HG03066 (cell line): Measurements from ENCODE around the gene SYMPK.
"Not testable (repeated sequence)": the region's sequence is repeated elsewhere in the genome, so short reads cannot be mapped to it uniquely, and the experiment has no call there.

ENCODE experiments used
- ATAC-seq: cut with Tn5 transposase; IDR thresholded peaks from one replicate; pipeline ENCODE4 v1.9.1; 2021; ENCODE audit warnings: low read depth; ENCODE audit not compliant: unreplicated experiment

Gene SYMPK

GRCh38 chr19:45872095-45872919, 9.4 kb upstream of the SYMPK start:
- ATAC-seq = no peak

DNA sequence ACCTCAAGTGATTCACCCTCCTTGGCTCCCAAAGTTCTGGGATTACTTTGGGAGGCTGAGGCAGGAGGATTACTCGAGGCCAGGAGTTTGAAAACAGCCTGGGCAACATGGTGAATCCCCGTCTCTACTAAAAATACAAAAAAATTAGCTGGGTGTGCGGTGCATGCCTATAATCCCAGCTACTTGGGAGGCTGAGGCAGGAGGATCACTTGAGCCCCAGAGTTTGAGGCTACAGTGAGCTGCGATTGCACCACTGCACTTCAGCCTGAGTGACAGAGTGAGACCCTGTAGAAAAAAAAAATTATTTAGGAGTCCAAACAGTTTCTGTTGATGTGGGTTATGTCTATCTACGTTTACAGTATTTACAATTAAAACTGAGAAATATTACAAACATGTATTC, 7.9 kb upstream of the SYMPK start:
- no peak for ATAC-seq

DNA sequence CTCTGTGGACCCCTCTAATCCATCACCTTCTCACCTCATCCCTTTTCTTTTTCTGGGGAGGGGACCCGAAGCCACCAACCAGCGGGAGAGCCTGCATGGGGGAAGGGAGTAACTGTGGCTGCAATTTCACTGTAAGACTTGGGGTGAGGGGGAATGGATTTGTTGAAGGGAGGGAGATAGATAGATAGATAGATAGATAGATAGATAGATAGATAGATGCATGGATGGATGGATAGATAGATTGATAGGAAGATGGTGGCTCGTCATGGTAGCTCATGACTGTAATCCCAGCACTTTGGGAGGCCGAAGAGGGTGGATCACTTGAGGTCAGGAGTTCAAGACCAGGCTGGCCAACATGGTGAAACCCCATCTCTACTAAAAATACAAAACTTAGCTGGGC, 4.3 kb upstream of the SYMPK start:
- not testable (repeated sequence) for ATAC-seq

- ATAC-seq = no peak
Observed at GRCh38 chr19:45866400-45867176, 3.6 kb upstream of the SYMPK start.

- ATAC-seq = no peak
Observed at GRCh38 chr19:45865269-45865948, 2.5 kb upstream of the SYMPK start.

DNA sequence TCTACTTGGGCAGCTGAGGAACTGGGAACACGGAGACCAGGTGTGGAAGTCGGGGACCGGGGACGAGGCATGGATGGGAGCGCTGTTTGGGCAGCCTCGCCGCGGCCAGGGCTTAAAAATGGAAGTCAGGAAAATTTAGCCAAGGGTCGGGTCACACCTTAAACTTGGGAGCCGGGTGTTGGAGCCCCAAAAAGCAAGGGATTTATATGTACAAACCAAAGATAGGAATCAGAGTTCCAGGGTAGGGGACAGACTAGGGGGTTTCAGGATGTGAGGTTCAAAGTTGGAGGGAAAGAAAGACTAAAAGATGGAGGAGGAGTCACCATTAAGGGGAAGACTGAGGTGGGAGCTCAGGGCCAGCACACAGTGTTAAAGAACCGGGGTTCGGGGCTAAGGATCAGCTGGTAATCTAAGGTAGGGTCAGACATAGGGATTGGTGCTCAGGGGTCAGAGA, 1.7 kb upstream of the SYMPK start:
- ATAC-seq = no peak

GRCh38 chr19:45863840-45864628, 1.1 kb upstream of the SYMPK start, which contains the start of gene FOXA3:
FOXA3 (plus strand) TSS chr19:45864326; CDS start chr19:45864457, 131 bp downstream.
- no peak for ATAC-seq

- ATAC-seq = no peak
Observed at GRCh38 chr19:45863335-45863839, 440 bp upstream of the SYMPK start.

DNA sequence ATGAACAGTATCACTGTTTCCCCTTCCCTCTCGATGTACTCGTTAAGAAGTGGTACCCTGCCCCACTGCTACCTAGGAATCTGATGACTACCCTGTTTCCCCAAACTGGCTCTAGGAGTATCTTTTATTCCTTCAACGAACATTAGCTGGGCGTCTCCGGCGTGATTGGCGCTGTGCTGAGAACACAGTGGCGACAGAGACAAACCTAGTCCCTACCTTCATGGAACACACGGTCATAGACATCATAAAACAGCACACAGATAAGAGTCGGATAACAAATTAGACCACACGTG, 730 bp downstream of the SYMPK start:
- ATAC-seq = no peak

GRCh38 chr19:45860359-45861259, 2.3 kb downstream of the SYMPK start:
- ATAC-seq = no peak

- no peak for ATAC-seq
Observed at GRCh38 chr19:45854167-45854778, 8.7 kb downstream of the SYMPK start.

- ATAC-seq = no peak
Observed at GRCh38 chr19:45852983-45853382, 10.0 kb downstream of the SYMPK start.

DNA sequence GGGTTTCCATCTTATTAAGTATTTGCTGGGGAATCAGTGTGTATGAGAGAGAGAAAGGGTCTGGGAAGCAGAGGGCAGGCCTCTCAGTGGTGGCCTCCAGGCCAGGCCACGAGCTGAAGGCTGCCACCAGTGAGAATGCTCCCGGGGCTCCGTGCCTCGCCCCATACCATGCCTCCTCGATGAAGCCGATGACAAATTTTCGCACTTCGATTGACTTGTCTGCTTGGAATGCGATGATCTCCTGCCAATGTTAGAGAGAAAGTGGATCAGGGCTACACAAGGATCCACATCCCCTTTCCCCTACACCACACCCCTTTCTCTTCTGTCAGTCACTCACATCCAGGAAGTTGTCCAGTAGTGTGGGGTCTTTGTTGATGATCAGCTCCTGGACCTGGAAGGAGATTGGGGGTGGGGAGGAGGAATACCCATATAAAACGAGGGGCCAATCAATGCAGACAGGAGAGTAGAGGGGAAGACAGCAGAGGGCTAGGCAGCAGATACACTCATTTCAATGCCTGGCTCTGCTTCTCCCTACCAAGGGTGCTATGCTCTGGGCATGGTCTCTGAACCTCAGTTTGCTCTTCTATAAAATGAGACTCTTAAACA, 10.7 kb downstream of the SYMPK start:
- ATAC-seq = no peak

- ATAC-seq = no peak
Observed at GRCh38 chr19:45848922-45849321, 14.0 kb downstream of the SYMPK start.

DNA sequence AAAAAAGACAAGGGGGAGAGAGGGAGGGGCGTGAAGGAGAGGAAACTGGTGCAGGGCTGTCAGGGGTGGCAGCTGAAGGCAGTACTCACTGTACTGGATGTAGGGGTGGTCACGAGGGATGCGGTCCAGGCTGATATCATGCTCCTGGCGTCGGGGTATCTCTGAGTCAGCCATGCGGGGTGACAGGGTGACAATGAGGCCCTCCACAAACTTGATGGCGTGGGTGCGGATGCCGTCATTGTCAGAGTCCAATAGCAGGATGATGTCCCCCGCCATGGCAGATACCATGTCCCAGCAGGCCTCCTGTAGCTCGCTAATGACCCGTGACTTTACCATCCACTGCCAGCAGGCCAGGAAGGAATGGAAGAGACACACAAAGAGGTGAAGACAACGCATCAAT, 15.3 kb downstream of the SYMPK start:
- ATAC-seq = no peak

DNA sequence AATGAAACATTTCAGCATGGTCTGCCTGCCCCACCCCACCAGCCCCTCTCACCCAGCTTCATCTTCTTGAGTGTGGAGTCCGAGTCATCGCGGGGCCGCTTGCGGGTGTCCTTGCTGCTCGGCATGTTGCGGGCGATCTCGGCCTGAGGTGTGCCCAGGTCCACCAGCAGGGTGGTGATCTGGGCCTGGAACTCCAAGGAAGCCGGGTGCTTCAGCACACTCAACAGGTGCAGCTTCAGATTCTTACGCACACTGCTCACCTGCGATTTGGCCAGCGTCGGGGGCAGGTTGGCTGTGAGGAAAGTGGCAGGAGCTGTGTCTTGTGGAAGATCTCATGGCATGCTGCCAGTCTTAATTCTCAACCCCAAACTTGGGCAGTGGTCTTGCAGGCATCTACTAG, 20.7 kb downstream of the SYMPK start:
- no peak for ATAC-seq

- no peak for ATAC-seq
Observed at GRCh38 chr19:45834970-45835369, 28.0 kb downstream of the SYMPK start.

DNA sequence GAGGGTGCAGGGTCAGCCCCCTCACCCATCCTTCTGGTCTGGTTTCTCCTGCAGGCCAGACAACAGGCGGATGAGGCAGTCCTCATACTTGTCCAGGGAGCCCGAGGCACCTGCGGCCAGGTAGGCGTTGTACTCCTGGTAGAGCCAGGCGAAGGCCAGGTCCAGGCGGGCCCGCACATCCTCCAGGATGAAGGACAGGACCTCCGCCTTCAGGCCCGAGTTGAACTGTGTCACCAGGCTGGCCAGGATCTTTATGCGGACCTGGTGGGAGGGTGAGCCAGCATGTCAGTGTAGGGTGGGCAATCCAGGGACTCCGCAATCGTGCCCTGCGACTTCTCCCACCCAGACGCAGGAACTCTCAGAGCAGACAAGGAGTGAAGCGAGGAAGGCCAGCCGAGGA, 34.0 kb downstream of the SYMPK start:
- ATAC-seq = no peak

DNA sequence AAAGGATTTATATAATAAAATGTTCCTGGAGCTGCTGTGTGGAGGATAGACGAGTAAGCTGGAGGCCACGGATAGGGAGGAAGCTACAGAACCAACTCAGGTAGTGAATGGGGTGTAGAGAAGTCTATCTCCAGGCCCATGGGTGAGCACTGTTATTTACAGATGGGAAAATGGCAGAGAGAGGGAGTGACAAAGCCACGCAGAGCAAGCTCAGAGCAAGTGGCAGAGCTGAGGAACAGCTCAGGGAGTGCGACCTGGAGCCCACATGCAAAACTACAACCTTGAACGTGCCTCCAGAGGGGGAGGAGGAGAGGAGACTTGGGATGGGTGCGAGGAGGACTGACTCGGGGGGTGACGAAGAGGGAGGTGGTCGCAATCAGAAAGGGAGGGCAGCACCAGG, 34.4 kb downstream of the SYMPK start:
- no peak for ATAC-seq
